Activated naive CD8-positive, alpha-beta T cell treated with anti-CD3 and anti-CD28 coated beads, Interleukin-2, amount 50 U/mL, for 16 hours (primary cell): ENCODE results near the gene NACC2.

ENCODE experiments used
- DNase-seq: peaks from one replicate; pipeline ENCODE4 v3.0.0-alpha.2; 2020; ENCODE audit warnings: low read depth, low spot score

NACC2 gene

GRCh38 chr9:136057236-136058081 lies 37.6 kb downstream of the NACC2 start:
- DNase-seq, result no peak

- no peak for DNase-seq
Observed at GRCh38 chr9:136056546-136057235, 38.4 kb downstream of the NACC2 start.

DNA sequence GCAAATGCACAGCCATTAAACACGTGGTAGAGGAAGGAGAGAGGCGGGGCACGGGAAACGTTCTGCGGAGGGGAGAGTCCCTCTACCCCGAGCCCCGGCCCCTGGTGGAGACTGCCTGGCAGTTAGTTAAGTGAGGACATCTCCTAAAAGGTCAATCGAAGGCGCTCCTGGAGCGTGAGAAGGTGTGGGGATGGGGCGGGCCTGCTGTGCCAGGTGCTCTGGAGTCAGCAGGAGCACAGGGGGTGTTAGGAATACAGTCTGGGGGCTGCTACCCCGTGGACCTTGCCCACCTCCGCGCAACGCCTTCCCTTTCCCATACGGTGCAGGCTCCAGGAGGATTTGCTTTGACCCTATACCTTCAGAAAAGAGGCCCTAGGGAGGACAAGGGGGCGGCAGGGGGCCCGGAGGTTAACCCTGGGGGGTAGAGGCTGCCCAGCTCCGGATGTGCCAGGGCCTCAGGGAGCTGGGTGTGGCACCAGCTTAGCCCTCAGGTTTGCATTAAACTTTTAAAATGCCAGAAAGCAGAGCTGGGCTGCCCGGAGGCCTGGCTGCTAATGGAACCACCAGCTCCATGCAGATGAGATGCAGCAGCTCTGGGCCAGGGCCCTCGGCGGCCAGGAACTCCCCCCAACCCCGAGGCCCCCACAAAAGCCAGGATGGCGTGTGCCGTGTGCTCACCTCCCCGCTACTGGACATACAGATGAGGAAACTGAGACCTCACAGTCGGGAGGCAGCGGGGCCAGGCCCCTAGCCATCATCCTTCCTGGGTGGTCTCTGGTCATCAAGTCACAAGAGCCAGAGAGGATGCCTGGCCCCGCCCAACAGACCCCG lies 39.2 kb downstream of the NACC2 start:
- DNase-seq, result no peak

- DNase-seq, result no peak
Observed at GRCh38 chr9:136054798-136055714, 40.0 kb downstream of the NACC2 start.

- no peak for DNase-seq
Observed at GRCh38 chr9:136054146-136054545, 40.9 kb downstream of the NACC2 start.

GRCh38 chr9:136053757-136054142 lies 41.3 kb downstream of the NACC2 start:
- DNase-seq, result no peak

GRCh38 chr9:136052991-136053756 lies 41.9 kb downstream of the NACC2 start:
- no peak for DNase-seq

- DNase-seq, result no peak
Observed at GRCh38 chr9:136052472-136052880, 42.6 kb downstream of the NACC2 start.

- DNase-seq, result no peak
Observed at GRCh38 chr9:136051837-136052471, 43.1 kb downstream of the NACC2 start.

GRCh38 chr9:136051453-136051836 lies 43.6 kb downstream of the NACC2 start:
- no peak for DNase-seq

GRCh38 chr9:136050701-136051452 lies 44.2 kb downstream of the NACC2 start:
- DNase-seq, result no peak

- DNase-seq, result no peak
Observed at GRCh38 chr9:136050266-136050700, 44.8 kb downstream of the NACC2 start.

GRCh38 chr9:136049491-136050265 lies 45.4 kb downstream of the NACC2 start:
- no peak for DNase-seq

GRCh38 chr9:136048560-136049411 lies 46.3 kb downstream of the NACC2 start:
- no peak for DNase-seq

DNA sequence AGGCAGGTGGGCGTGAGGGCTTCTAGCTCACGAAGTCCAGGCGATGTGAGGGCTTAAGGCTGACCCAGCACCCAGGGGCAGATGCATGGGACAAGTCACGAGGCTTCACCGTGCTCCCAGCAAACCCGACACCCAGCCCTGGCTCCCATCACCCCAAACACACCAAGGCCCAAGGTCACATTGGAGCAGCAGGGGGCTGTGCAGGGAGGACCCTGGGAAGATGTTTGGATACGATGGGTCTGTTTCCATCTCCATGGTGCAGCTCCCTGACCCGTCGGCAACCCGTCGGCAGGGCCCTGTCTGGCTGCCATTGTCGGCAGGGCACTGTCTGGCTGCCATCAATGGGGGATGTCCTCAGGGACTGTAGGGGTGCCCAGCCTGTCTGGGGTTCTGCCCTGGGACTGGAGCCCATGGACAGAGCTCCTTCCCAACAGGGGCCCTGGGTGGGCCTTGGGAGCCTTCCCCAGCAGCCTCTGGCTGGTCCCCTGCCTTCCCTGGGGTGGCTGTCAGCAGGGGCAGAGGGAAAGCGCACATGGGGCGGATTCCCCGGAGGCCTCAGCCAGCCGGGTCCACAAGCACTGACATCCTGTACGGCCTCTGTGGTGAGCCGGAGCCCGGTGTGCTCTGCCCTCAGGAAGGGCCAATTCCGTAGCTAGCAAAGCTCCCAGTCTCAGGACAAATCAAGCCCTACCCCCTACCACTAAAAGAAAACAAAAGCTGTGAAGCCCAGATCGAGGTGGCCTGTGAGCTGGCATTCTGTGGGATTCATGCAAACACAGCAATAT lies 47.1 kb downstream of the NACC2 start:
- DNase-seq, result no peak

DNA sequence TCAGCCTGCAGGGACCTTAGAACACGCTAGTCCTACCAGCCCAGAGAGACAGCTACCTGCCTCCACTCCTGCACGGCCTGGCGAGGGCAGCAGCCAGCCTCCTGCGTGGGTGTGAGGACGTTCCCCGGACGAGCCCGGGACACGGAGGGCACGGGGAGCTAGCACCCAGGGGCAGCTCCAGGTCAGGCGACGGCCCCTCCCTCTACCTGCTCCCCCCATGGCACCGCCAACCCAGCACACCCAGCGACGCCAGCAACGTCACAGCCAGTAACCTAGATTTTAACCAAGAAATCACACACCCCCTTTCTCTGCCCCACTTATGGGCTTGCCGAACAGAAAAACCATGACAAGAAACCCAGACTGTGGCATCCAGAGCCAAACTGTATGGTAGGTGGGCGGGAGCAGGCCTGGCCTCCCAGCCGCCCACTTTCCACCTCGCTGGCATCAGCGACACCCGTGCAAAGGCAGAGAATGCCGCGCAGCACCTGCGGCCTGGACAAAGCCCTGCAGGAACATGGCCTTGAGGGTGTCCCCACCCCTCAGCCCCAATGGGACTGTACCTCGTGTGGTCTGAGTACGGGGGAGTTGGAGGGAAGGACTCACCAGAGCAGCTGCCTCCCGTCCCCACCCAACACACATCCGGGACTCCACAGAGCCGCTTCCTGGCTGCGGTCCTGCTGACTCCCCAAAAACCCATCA lies 47.9 kb downstream of the NACC2 start:
- DNase-seq, result no peak
